NCI-H345 treated with DMSO at 0.1 percent for 48 hours (cell line): Measurements from ENCODE around the gene HTR2C.
"Not testable (repeated sequence)": the region's sequence is repeated elsewhere in the genome, so short reads cannot be mapped to it uniquely, and the experiment has no call there.

Experiments
- DNase-seq: peaks from one replicate; lab custom pipeline; 2025; ENCODE audit not compliant: unreplicated experiment; lab: John Stamatoyannopoulos, UW

Gene HTR2C

DNA sequence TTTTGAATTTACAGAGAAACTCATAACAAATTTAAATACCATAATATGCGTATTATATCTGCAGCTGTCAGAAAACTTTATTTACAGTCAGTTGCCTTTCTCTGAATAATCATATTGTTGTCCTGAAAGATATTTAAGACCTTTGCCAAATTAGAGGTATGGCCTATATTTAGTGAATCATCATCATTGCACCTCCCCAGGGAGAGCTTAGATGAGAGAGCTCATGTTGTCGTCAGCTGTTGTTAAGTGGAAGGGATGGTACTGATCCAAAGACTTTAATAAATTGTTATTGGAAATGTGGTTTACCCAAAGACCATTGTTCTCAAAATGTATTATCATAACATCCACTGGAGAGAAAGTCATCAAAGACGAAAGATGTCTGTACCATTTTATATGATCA is 128.6 kb downstream of the HTR2C start:
- DNase-seq: no peak

DNA sequence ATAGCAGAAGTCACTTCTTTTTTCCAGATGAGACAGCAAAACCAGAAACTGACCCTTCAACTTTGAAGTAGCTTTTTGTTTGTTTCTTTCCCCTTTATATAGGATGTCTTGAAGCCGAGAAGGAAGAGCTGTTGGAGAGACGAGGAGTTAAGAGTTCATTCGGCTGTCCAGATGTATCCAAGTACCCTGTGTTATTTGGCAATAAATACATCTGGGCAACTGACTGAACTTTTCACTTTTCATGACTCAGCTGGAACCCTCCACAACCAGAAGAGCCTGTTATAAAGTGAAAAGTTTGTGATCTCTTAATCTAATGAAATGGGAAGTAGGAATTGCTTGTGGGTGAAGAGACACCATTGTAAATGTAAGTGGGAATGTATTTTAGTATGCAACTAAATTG is 131.2 kb downstream of the HTR2C start:
- no peak for DNase-seq

- DNase-seq: no peak
Measured at GRCh38 chrX:114717921-114718320, 134.0 kb downstream of the HTR2C start.

DNA sequence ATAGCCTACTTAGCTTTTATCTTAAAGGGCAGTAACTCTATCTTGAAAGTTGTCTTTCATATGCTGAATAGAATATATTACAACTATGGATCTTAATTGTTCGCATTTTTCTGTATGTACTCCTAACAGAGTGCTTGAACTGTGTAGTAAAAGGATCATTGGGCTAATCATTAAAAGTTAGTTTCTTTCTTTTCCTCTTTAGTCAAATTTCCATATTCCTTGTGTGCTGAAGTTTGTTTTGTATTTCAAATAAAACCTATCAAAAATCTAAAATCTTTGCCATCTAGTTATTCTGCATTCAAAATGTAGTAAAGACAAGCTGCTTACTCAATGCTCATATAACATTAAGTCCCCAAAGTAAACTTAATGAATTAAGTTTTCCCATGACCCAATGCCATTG is 182.7 kb downstream of the HTR2C start:
- DNase-seq: no peak

GRCh38 chrX:114774691-114775090 is 190.8 kb downstream of the HTR2C start:
- no peak for DNase-seq

- DNase-seq: no peak
Measured at GRCh38 chrX:114782925-114783324, 199.0 kb downstream of the HTR2C start.

DNA sequence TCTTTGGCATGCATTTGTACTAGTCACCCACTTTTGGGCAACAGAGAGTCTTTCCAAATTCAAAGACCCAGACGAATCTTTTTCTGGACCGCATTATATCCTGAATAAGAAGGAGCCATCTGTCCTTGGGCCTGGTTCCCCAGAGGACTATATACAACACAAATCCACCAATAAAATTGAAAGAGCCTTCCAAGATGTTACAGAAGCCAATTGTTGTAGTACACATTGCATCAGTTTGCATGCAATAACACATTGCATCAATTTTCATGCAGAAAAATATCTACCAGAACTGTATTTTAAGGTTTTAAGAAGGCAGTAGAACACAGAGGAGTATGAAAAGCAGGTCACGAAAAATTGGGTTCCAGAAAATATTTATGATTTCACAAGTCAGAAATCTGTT is 203.2 kb downstream of the HTR2C start:
- no peak for DNase-seq

GRCh38 chrX:114797494-114797893 is 213.6 kb downstream of the HTR2C start:
- no peak for DNase-seq

- no peak for DNase-seq
Measured at GRCh38 chrX:114798907-114799306, 215.0 kb downstream of the HTR2C start.

DNA sequence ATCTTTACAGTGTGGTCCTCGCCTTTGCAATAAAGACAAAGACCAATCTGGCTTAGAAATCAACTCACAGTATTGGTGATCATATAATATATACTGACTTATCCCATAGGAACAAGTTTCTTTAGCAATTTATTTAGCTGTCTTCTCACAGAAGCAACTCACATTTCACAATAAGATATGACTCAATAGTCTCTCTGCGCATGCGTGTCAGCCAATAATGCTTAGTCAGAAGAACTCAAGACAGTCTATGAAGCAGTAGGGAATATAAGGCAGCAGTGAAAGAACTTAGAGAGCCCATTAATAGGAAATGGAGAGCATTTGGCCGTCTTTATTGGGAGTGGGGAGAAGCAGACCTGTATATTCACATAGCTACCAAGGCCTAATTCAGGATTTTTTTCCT is 216.8 kb downstream of the HTR2C start:
- no peak for DNase-seq

GRCh38 chrX:114819509-114819908 is 235.6 kb downstream of the HTR2C start:
- DNase-seq: no peak

DNA sequence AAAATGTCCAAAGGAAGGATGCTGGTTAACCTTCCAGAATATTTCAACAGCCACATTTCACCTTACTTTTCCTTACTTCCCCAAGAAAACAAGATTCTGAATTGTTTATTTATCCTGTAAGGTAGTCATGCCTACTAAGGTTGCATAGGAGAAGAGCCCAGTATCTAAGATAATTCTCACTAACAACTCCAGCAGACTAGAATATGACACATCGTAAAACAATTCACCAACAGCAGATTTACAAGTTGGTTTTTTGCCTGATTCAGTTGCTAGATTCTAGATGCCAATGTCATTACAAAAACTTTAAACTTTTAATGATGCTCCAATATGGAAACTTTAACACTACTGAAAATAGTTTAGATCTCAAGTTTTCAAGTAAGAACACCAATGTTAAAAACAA is 257.2 kb downstream of the HTR2C start:
- no peak for DNase-seq

DNA sequence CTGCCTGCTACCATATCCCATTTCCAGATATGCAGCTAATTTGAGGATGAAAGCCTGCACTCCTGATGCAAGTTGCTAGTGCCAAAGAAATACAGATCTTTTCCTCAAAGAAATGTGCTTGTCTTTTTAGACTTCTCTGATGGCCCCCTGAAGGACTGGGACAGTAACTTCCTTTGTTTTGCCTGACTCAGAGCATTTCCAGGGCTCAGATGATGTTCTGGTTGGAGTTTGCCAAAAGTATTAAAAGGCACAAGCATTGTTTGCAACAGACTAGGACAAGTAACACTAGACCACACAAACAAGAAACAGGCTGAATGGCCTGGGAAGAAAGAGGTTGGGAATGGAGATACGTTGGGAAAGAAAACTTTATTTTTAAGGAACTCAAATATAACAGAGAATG is 258.3 kb downstream of the HTR2C start:
- DNase-seq: no peak

DNA sequence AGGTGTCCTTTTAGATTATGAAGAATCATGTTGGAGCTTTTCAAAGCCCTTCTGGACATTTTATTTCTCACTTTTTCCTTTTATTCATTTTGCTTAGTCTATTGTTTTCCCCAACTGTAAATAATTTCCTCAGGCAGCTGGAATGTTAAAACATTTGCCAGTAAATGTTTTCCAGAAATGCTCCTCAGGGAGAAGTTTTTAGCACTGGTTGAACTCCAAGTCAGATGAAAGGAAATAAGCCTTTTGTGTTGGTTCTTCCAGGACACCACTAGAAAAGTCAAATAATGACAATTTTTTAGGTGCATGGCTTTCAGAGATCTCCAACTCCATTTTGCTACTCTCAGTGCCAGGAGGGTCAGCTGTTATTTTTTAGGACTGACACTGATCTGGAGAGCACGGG is 305.6 kb downstream of the HTR2C start:
- DNase-seq: no peak

- DNase-seq: no peak
Measured at GRCh38 chrX:114903618-114904017, 319.7 kb downstream of the HTR2C start.

DNA sequence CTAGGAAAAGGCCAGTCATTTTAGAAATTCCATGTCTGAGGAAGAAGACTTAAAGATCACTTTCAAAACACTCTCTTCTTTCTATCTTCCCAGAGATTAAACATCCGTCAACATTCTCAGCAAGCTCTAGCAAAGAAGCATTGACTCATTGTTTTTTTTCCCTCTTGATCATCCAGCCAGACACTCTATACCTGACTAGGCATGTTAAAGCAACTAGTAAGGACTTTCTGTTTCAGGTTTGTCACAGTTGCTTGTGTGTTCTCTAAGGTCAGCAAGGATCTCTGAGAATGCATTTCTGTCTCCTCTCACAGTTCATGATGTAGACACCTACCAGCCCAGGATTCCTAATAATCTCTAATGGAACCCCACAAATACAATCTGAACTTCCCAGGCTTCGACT is 321.4 kb downstream of the HTR2C start:
- no peak for DNase-seq

GRCh38 chrX:114906984-114907510 is 323.2 kb downstream of the HTR2C start:
- no peak for DNase-seq

DNA sequence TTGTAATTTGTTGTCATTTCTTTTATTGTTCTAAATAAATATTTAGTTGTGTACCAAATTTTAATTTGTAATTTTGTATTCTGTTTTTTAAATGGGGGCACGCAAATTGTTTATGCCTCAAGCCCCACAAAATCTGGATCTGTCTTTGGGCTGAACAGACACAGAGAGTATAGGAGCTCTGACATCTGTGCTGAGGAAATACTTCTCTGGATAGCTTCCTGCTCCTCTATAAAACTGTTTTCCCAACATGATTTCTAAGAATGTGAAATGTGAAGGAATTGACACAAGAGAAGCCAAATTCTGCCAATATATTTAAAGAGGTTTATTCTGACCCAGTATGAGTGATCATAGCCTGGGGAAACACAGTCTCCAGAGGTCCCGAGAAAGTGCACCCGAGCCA is 340.5 kb downstream of the HTR2C start:
- no peak for DNase-seq

DNA sequence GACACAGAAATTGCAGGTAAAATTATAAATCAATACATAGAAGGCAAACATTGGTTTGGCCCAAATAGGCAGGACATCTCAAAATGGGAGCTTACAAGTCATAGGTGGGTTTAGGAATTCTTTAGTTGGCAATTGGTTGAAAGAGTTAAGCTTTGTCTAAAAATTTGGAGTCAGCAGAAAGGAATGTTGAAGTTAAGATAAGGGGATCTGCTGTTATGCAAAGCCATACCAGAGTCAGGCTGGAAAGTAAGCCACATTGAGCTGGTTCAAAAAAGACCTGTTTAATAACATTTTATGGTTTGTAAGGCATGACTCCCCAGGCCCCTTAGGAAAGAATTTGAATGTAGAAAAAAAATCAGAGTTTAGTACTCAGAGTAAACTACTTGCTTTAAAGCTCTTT is 341.0 kb downstream of the HTR2C start:
- DNase-seq: no peak

DNA sequence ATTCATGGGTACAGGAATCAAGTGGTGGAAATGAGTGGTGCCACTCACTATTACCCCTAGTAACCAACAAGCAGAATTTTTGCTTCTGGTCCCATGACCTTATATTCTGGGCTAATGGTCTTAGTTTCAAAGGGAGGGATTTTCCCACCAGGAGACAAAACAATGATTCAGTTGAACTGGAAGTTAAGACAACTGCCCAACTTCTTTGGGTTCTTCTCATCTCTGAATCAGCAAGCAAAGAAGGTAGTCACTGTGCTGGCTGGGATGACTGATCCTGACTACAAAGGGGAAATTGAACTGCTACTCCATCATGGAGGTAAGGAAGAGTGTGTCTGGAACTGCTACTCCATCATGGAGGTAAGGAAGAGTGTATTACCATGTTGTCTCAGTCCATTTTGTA is 346.3 kb downstream of the HTR2C start:
- no peak for DNase-seq

DNA sequence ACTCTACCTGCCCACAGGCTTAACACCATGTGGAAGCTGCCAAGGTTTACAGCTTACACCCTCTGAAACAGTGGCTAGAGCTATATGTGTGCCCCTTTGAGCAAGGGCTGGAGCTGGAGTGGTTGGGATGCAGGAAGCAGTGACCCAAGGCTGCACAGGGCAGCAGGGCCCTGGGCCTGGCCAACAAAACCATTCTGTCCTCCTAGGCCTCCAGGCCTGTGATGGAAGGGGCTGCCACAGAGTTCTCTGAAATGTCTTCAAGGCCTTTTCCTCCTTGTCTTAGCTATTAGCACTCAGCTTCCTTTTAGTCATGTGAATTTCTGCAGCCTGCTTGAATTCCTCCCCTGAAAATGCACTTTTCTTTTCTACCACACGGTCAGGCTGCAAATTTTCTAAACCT is 348.7 kb downstream of the HTR2C start:
- no peak for DNase-seq

GRCh38 chrX:114933291-114933690 is 349.4 kb downstream of the HTR2C start:
- DNase-seq: not testable (repeated sequence)

DNA sequence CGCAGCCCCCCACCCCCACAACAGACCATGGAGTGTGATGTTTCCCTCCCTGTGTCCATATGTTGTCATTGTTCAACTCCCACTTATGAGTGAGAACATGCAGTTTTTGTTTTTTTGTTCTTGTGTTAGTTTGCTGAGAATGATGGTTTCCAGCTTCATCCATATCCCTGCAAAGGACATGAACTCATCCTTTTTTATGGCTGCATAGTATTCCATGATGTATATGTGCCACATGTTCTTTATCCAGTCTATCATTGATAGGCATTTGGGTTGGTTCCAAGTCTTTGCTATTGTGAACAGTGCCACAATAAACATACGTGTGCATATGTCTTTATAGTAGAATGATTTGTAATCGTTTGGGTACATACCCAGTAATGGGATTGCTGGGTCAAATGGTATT is 353.2 kb downstream of the HTR2C start:
- DNase-seq: not testable (repeated sequence)

- DNase-seq: no peak
Measured at GRCh38 chrX:114952696-114953095, 368.8 kb downstream of the HTR2C start.
